Smooth muscle cell of the brain vasculature (primary cell): ENCODE results near the gene PLA2G4E.

ENCODE experiments used
- DNase-seq: peaks from one replicate; pipeline ENCODE4 v3.0.0-alpha.2; 2012; ENCODE audit warnings: low read depth, low spot score

Gene PLA2G4E, protein sequence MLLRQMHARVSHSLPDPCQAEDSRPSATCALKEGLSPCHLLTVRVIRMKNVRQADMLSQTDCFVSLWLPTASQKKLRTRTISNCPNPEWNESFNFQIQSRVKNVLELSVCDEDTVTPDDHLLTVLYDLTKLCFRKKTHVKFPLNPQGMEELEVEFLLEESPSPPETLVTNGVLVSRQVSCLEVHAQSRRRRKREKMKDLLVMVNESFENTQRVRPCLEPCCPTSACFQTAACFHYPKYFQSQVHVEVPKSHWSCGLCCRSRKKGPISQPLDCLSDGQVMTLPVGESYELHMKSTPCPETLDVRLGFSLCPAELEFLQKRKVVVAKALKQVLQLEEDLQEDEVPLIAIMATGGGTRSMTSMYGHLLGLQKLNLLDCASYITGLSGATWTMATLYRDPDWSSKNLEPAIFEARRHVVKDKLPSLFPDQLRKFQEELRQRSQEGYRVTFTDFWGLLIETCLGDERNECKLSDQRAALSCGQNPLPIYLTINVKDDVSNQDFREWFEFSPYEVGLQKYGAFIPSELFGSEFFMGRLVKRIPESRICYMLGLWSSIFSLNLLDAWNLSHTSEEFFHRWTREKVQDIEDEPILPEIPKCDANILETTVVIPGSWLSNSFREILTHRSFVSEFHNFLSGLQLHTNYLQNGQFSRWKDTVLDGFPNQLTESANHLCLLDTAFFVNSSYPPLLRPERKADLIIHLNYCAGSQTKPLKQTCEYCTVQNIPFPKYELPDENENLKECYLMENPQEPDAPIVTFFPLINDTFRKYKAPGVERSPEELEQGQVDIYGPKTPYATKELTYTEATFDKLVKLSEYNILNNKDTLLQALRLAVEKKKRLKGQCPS

DNA sequence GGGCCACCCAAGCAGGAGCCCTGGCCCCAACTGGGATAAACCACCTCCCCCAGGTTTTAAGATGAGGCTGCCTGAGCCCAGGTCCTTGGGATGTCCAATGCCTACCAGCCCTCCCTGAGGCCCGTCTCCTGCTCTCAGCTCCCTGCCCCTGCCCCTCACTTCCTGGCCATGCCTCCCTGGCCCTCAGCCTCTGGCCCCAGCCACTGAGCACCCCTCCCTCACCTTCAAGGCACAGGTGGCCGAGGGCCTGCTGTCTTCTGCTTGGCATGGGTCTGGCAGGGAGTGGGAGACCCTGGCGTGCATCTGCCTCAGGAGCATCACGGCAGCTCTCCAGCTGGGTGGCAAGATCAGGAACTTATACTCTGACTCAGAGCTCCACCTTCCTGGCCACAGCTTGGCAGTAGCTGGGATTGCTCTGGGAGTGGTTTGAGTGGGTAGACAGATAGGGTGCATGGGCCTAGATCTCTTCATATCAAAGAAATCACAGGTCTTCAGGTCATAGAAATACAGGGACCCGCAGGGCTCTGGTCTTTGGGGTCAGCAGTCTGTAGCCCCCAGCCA lies at the start of gene PLA2G4E:
Gene PLA2G4E (minus strand): TSS at position 330 of the 561 bp plus-strand sequence. CDS start 12 bp downstream, at position 318.
- DNase-seq, result no peak

DNA sequence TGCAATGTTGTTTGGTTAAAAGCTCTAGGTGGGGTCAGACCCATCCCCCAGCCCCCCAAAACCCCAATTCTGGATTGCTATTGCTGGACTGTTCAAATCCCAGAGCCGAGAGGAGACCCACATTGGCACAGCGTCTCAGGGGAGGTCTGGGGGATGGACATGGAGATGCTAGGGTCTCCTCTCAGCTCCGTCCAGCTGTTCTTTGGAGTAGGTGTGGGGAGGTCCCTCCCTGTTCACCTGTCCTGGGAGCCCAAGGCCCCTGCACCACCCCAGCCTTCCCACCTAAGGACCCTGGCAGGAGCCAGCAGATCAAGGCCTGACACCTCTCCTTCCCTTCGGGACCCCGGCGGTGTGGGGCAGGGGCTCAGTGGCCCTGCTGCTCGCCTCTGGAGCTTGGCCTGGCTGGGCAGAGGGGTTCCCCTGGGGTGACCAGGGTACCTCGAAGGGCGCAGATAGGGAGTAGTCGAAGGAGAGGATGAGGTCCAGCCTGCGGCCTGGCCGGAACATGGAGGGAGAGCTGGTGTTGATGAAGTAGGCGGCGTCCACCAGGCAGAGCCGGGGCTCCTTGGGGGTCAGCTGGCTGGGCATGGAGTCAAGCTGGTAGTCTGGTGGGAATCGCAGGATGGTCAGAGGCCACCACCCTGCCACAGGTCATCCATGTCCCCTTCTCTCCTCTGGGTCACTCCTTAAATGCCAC lies 49.6 kb upstream of the PLA2G4E start:
- DNase-seq, result no peak

DNA sequence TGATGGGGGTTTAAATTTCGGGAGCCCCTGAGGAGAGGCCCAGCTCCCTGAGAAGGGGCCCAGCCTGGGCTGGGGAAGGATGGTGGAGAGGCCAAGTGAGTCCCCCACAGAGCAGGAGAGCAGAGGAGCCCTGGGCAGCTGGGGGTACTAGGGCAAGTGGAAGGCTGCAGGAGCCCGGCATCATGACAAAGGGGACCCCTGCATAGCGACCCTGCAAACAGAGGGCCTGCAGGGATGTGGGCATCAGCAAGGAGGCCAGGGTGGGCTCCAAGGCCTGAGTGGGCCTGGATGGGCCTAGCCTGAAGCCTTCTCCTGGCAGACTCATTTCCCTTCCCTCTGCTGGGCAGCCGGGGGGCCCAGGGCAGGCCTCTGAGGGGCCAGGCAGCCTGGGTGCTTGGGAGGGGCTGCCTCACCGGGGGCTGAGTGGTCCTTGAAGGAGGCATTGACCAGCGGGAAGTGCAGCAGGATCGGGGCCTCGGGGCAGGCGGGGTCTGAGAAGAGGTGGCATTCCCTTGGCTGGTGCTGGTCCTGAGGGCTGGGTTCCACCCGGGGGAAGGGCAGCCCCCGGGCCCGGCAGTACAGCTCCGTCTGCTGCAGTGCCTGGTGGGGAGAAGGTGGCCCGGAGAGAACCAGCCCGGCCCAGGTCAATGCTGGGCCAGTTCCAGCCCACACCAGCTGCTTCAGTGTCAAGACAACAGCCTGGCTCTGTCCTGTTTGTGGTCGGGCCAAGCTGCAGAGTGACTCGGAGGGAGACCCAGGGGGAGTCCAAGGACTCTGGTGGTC lies 48.8 kb upstream of the PLA2G4E start:
- no peak for DNase-seq

DNA sequence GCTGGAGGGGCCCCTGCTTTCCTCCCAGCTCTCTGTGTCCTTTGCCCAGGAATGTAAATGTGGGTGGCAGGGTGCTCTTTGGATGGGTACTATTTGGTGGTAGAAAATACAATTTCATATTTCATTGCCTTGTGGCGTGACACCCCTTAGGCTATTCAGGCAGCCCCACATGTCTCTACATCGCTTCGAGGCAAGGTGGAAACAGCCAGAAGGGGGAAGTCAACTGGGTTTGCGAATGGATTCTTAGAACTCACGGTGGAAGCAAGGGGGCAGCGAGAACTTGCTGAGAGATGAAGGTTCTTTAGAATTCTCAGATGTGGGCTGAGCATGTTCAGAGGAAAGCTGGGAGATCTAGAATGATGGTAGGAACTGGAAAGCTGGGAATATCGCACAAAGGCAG lies 48.2 kb upstream of the PLA2G4E start:
- no peak for DNase-seq

DNA sequence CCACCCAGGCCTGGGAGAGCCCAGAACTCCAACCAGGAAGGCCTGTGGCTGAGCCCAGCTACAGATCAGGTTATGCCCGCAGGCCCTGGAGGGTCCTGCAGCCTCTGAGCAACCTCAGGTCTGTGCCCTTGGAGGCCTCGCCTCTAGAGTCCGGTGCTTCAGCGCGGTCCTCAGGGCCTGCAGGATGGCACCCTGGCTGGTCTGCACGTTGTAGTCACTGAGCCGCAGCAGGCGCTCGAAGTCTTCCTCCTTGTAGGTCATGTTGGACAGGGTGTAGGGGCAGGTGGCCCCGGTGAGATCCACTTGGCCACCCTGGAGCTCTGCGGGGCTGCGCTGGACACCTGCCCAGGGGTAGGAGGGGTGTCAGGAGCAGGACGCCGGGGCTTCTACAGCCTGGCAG lies 47.8 kb upstream of the PLA2G4E start:
- no peak for DNase-seq

DNA sequence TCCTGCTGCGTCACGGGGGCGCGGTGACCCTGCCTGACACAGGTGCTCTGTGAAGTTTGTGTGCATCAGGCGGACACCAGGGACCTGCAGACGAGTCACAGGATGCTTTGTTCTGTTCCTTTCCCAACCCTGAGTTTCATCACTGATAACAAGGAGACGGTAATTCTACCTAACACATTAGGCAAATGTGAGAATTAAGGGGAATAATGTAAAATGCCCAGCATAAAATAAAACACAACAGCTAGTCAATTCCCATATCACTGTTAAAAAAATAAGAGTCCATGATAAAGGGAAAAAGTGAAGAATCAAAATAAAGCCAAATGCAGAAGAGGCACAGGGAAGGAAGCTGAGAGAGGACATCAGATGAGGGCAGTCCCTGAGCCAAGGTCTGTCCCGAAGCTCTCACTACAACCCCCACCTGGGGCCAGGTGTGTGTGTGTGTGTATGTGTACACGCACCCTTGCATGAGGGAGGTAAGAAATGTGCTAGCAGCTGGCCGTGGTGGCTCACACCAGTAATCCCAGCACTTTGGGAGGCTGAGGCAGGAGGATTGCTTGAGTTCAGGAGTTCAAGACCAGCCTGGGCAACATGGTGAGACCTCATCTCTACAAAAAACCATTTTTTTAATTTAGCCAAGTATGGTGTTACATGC lies 46.0 kb upstream of the PLA2G4E start:
- no peak for DNase-seq

DNA sequence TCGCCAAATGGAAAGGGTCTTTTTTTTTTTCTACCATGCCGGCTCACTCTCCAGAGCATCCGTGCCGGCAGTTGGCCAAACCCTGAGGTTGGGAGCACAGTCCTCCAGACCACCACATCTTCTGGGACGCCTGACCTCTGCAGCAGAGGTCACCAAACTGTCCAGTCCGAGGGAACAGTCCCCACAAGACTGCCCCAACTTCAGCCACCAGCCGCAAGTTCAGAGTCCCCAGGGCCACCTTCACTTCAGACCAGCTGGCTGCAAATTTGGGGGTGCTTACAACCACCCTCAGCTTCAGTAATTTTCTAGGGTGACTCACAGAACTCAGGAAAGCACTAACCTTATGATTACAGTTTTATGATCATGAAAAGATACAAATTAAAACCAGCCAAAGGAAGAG lies 44.6 kb upstream of the PLA2G4E start:
- DNase-seq, result no peak

DNA sequence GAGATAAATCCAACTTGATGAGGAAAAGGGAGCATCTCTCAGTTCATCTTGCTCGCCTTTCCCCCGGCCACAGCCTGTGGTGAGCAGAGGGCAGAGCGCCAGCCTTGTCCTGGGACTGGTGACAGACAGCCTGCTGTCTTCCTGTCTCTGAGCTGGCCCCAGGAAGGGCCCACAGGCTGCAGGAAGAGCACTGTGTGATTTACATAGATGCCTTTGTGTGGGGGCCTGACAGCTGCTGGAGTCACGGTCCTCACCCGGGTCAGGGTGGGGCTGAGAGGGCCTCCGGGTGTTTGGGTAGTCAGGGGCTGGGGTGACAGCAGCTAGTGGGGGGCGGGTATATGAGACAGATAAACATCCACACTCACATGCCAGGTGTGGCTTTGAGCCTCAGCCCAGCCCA lies 44.2 kb upstream of the PLA2G4E start:
- DNase-seq, result no peak

DNA sequence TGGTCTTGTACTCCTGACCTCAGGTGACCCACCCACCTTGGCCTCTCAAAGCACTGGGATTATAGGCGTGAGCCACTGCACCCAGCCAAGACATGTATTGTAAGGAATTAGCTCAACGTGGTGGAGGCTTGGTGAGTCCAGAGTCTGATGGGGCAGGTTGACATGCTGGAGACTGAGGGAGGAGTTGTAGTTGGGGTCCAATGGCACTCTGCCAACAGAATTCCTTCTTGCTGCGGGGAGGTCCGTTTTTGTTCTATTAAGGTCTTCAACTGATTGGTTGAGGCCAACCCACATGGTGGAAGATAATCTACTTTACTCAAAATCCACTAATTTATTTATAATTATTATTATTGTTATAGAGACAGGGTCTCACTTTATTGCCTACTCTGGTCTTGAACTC lies 43.4 kb upstream of the PLA2G4E start:
- no peak for DNase-seq

DNA sequence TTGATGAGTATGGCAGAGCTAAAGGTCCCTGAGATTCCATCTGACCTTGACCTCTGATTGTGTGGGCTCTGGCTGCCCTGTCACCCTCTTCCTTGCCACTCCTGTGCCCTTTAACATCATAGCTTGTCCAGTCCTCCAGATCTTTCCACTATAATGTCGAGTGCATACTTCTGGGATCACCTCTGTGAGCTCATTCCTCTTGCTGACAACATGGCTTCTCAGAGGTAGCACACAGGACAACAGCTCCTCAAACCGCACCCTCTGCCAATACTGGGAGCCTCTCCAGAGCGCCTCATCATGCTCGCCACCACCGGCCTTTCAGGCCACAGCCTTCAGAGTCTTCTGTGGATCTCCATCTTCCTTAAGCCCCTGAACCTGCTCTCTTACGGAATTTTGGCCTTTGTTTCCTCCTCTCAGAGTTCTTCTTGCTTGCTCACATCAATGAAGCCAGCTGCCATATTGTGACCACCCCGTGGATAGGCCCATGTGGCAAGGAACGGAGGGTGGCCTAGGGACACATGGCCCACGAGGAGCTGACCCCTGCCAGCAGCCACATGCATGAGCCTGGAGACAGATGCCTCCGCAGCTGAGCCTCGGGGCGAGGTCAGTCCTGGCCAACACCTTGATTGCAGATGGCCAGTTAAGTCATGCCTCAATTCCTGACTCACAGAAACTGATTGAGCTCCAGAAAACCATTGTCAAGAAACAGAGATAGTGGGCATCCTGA lies 42.4 kb upstream of the PLA2G4E start:
- DNase-seq, result no peak

DNA sequence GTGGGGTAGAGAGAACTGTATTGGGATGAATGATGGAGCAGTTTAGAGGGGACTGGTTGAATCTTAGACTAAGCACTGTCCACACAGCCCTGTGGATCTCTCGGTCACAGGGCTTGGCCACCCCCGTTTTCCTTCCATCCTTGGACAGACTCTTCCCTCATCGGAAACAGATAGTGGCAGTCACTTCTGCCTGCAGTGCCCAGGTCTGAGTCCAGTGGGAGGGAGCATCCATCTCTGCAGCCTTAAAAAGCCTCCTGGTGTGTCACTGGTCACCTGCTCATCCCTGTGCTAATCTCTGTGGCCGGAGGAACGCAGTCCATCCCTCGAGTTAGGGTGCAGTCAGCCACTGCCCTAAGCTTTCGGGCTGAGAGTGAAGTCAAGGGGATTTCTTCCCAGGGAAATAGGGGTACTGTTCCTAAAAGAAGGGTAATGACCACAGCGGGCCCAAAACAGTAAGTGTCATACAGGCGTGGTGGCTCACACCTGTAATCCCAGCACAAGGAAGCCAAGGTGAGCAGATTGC lies 41.5 kb upstream of the PLA2G4E start:
- no peak for DNase-seq

DNA sequence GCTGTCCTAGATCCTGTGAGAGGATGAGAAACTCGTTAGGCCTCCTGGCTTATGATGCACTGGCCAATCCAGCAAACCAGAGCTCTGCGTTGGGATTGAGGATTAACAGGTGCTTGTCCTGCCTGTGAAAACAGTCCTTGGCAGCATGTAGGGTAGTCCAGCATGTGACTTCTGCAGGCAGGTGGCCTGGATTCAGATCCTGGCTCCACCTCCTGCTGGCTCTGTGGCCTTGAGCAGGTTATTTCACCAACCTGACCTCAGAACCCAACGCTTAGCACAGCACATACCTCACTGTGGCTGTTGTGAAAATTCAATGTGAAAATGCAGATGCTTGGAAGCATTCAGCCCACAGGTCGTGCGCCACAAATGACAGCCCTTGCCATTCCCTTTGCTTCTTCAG lies 40.0 kb upstream of the PLA2G4E start:
- DNase-seq, result no peak

DNA sequence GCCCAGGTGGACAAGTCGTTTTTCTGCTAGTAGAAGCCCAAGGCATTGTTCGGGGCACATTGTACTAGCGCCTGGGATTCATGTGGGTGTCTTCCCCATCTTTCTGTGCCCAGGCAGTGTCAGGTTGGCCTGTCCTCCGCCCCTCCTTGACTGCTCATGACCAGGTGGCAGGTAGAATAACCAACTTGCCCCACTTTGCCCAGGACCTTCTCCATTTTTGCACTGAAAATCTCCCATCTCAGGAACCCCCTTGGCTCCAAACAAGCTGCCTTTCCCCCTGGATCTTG lies 39.6 kb upstream of the PLA2G4E start:
- no peak for DNase-seq

DNA sequence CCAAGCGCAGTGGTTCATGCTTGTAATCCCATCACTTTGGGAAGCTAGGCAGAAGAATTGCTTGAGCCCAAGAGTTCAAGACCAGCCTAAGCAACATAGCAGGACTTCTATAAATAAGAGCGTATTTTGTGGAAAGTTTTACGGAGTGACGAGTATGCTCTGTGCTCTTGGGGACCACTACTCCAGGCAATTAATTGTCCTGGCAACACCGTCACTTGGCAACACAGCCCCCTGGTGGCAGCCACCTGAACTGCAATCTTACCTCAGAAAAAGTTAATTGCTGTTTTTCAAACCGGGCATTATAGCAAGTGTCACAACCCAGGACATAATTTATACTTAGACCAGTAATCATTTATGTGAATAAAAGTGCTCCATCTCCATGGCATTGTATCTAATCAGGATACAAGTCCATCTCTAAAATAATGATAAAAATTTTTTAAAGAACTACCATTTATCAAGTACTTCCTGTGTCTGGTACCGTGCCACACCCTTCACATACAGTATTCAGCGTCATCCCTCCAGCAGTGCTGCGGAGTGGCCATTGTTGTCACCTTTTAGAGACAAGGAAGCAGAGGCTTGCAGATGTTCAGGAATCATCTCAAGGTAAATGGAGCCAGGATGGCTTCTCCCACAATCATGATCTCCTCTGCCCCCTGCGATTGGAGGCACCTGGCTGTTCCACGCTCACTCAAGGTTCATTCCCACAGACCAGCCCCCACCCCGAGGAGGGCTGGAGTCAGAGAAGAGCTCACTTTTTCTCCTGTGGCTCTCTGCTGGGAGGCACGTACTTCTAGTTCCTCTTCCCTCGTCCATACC lies 39.0 kb upstream of the PLA2G4E start:
- DNase-seq, result no peak

DNA sequence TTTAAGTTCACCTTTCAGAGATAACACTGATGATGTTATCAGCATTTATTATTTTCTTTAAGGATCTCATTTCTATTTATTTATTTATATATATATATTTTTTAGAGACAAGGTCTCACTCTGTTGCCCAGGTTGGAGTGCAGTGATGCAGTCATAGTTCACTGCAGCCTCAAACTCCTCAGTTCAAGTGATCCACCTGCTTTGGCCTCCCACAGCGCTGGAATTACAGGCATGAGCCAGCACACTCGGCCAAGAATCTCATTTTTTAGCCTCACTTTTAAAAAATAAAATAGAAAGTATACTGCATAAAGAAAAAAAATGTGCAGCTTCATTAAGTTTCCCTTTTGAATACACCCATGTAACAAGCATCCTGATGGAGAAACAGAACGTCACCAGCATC lies 37.9 kb upstream of the PLA2G4E start:
- no peak for DNase-seq

DNA sequence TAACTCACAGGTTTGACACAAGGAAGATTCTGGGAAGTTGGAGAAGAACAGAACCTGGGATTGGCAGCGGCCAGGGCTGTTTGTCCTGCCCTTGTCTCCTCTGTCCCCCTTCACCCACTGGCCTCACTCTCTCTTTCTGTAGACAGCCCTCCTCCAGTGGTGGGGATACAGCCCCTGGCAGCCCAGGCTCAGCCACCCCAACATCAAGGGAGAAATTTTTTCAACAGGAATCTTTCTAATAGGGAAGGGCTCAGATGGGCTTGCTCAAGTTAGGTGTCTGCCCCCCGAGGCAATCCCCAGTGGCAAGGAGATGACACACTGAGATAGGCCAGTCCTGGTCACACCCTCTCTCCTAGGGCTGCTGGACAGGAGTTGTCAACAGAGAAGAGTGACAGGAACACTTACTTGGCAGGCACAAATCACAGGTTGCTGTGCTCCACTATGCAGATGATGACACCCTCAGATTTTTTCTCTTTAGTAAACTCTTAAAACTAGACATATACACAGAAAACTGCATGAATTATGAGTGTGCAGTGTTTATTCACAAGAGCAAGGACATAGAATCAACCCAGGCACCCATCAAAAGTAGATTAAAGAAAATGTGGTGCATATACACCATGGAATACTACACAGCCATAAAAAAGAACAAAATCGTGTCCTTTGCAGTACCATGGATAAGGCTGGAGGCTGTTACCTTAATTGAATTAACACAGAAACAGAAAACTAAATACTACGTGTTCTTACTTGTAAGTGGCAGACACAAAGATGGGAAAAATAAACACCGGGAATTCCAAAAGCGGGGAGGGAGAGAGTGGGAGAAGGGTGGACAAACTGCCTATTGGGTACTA lies 37.2 kb upstream of the PLA2G4E start:
- no peak for DNase-seq

DNA sequence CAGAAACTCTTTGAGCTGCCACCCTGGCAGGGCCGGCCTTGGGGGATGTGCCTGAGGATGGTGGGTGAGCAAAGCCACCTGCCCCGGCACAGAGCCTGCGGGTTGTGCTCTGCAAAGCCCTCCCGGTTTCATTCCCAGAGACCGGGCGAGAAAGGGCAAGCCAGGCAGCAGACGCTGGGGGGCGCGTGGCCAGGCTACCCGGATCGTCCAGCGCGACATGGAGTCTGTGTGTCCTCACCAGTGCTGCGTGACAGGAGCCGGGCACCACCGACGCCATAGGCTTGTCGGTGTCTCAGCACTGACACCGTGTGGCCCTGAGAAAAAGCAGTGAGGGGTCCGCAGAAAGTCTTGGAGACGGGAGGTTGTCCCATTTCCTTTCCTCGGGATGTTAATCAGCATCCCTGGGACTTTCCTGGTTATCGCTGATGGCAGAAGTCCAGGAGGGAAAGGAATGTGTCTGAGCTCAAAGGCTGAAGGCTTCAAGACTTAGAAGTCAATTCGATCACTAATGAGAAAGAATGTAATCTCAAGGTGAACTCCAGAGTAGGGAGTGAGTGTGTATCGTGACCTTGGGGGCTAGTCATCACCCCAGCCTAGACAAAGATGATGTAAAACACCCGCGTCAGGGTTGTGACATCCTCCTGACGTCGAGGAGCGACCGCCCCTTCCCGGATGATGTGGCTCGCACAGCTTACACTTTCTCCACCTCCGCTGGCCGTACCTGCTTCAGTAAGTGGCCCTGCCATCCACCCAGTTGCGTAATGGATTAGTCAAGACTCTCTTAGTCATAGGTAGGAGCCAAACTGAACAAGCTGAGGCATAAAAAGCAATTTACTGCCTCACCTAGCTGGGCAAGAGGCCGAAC lies 36.3 kb upstream of the PLA2G4E start:
- DNase-seq, result peak; percentile 13
